GM18505 (cell line): Measurements from ENCODE around the gene PDIA2.
"Not testable (repeated sequence)": the region's sequence is repeated elsewhere in the genome, so short reads cannot be mapped to it uniquely, and the experiment has no call there.

Experiments used
- ATAC-seq: cut with Tn5 transposase; IDR thresholded peaks from one replicate; pipeline ENCODE4 v1.9.1; 2021; ENCODE audit not compliant: unreplicated experiment
- POLR2A ChIP-seq: IDR thresholded peaks from 4 replicates; pipeline ENCODE4 v1.6.1; 2011; ENCODE audit warnings: borderline replicate concordance; ENCODE audit not compliant: insufficient read depth, insufficient read length; ENCODE audit errors: extremely low read depth

The PDIA2 gene

GRCh38 chr16:259226-259625 lies 23.7 kb upstream of the PDIA2 start:
- no peak for TF ChIP-seq POLR2A
- ATAC-seq: no peak

GRCh38 chr16:259814-260253 lies 23.1 kb upstream of the PDIA2 start:
- ATAC-seq: no peak
- TF ChIP-seq POLR2A: no peak

GRCh38 chr16:260326-260725 lies 22.6 kb upstream of the PDIA2 start:
- TF ChIP-seq POLR2A: no peak
- no peak for ATAC-seq

- no peak for TF ChIP-seq POLR2A
- ATAC-seq: no peak
Measured at GRCh38 chr16:261031-261691, 21.8 kb upstream of the PDIA2 start.

- no peak for ATAC-seq
- no peak for TF ChIP-seq POLR2A
Measured at GRCh38 chr16:262121-262745, 20.7 kb upstream of the PDIA2 start.

- no peak for TF ChIP-seq POLR2A
- no peak for ATAC-seq
Measured at GRCh38 chr16:263182-263774, 19.7 kb upstream of the PDIA2 start.

- no peak for ATAC-seq
- no peak for TF ChIP-seq POLR2A
Measured at GRCh38 chr16:263944-264343, 19.0 kb upstream of the PDIA2 start.

GRCh38 chr16:264440-264951 lies 18.5 kb upstream of the PDIA2 start:
- no peak for TF ChIP-seq POLR2A
- no peak for ATAC-seq

- no peak for ATAC-seq
- TF ChIP-seq POLR2A: no peak
Measured at GRCh38 chr16:265002-265529, 17.9 kb upstream of the PDIA2 start.

GRCh38 chr16:265711-266110 lies 17.3 kb upstream of the PDIA2 start:
- ATAC-seq: no peak
- TF ChIP-seq POLR2A: no peak

- TF ChIP-seq POLR2A: no peak
- no peak for ATAC-seq
Measured at GRCh38 chr16:266258-267164, 16.5 kb upstream of the PDIA2 start.

- ATAC-seq: not testable (repeated sequence)
Measured at GRCh38 chr16:267562-267961, 15.4 kb upstream of the PDIA2 start.
